K562 (cell line): ENCODE data around the gene ARMC8. TPM values are rescaled to one million over a fixed set of nuclear protein-coding genes. Genes with fewer than 3 reads are reported as not detected.

Experiments used
- ZNF184 ChIP-seq: sonication (generic); formaldehyde crosslinking; IDR thresholded peaks from 2 replicates; pipeline ENCODE4 v1.5.0; 2020; ENCODE audit warnings: missing genetic modification reagents
- ZNF384 ChIP-seq: IDR thresholded peaks from 2 replicates; pipeline ENCODE4 v1.6.1; 2012; ENCODE audit warnings: low read depth, low read length, improper control_type of control experiment
- polyA plus RNA-seq, 8 experiments: library from polyadenylated mRNA; depleted of rRNA in 4 of 8; stranded (reverse) in 5 of 8; unstranded in 3 of 8; fragments of >200 nt; fragmentation: Nextera tagmentation in 2 of 8; fragmentation: Illumina TruSeq in 1 of 8; extraction: Ambion mirVana in 2 of 8; extraction: Trizol in 1 of 8; gene quantifications; 2 replicates each; pipeline versions ENCODE4 v1.2.1 to v1.2.3, GENCODE V29; 2011 to 2014; ENCODE audit warnings: inconsistent platforms in 1 of 8, missing spikeins in 1 of 8
- total RNA-seq, 7 experiments: library from RNA; depleted of rRNA in 6 of 7; stranded (reverse); fragments of >200 nt in 6 of 7; fragmentation: Illumina TruSeq in 2 of 7; extraction: Trizol in 2 of 7; gene quantifications; 2 replicates each; pipeline versions ENCODE4 v1.2.1 to v1.2.3, GENCODE V29; 2011 to 2021; ENCODE audit warnings: low replicate concordance in 1 of 7
- TF ChIP-seq, protein P1 (sequence below), 2 experiments: fragments of 450-650 bp; formaldehyde crosslinking in 1 of 2; IDR thresholded peaks; 2 replicates each; pipeline versions ENCODE4 v1.4.0 to v1.6.1; 2014 to 2020; ENCODE audit warnings: mild to moderate bottlenecking in 2 of 2, borderline replicate concordance in 1 of 2, low read depth in 1 of 2

Gene ARMC8
- total and polyA plus RNA-seq, 9 of the 15 experiments (the other 6 are each of a cell fraction or from before 2014, with no cell fraction given) = 22.4 to 76.1 (median 37.3) TPM

DNA sequence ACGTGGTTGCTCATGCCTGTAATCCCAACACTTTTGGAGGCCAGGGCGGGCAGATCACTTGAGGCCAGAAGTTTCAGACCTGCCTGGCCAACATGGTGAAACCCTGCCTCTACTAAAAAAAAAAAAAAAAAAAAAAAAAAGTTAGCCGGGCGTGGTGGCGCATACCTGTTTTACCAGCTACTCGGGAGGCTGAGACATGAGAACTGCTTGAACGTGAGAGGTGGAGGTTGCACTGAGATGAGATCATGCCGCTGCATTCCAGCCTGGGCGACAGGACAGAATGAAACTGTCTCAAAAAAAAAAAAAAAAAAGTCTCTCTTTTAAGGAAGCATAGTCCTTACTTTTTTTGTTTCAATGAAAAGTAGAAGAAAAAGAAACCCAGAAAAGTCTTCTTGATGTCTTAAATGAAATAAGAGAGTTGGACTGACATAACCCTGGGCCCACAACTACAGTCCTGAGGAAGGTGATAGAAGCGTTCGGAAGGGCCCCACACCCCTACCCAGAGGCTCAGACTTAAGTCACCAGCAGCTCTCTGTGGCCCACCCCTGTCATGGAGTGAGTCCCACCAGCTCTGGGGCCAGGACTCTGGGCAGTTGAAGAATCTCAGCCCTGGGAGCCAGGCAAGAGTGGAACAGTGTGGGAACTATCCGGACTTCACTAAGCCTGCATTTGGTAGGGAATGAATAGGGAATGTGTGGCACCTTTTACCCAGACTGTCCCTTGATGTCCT lies 139.9 kb downstream of the ARMC8 start (continued):
- TF ChIP-seq, protein P1, sequence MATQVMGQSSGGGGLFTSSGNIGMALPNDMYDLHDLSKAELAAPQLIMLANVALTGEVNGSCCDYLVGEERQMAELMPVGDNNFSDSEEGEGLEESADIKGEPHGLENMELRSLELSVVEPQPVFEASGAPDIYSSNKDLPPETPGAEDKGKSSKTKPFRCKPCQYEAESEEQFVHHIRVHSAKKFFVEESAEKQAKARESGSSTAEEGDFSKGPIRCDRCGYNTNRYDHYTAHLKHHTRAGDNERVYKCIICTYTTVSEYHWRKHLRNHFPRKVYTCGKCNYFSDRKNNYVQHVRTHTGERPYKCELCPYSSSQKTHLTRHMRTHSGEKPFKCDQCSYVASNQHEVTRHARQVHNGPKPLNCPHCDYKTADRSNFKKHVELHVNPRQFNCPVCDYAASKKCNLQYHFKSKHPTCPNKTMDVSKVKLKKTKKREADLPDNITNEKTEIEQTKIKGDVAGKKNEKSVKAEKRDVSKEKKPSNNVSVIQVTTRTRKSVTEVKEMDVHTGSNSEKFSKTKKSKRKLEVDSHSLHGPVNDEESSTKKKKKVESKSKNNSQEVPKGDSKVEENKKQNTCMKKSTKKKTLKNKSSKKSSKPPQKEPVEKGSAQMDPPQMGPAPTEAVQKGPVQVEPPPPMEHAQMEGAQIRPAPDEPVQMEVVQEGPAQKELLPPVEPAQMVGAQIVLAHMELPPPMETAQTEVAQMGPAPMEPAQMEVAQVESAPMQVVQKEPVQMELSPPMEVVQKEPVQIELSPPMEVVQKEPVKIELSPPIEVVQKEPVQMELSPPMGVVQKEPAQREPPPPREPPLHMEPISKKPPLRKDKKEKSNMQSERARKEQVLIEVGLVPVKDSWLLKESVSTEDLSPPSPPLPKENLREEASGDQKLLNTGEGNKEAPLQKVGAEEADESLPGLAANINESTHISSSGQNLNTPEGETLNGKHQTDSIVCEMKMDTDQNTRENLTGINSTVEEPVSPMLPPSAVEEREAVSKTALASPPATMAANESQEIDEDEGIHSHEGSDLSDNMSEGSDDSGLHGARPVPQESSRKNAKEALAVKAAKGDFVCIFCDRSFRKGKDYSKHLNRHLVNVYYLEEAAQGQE (IDR thresholded peaks at IDR 0.05; ENCODE audit: borderline replicate concordance) = no peak
- TF ChIP-seq, protein P1 (CRISPR knock-in tag; IDR thresholded peaks at IDR 0.05; ENCODE audit: low read depth) = no peak
- TF ChIP-seq ZNF384 = no peak
- no peak for TF ChIP-seq ZNF184
